Endodermal cell (in vitro differentiated cells): ENCODE data around the gene GALNT1. TPM values are rescaled to one million over a fixed set of nuclear protein-coding genes. Genes with fewer than 3 reads are reported as not detected.

Experiments used
- DNase-seq: peaks from one replicate; pipeline ENCODE4 v3.0.0-alpha.2; 2017
- H3K27ac ChIP-seq: 2 replicates; pipeline ENCODE4 v1.5.1; 2013; ENCODE audit warnings: mild to moderate bottlenecking, low read depth, low read length, moderate library complexity
- H3K27me3 ChIP-seq: 2 replicates; pipeline ENCODE4 v1.6.1; 2013; ENCODE audit warnings: mild to moderate bottlenecking, low read length, moderate library complexity; ENCODE audit not compliant: insufficient read depth, control insufficient read depth, poor library complexity, severe bottlenecking
- H3K36me3 ChIP-seq: 2 replicates; pipeline ENCODE4 v1.7.0; 2013; ENCODE audit warnings: mild to moderate bottlenecking, low read length, moderate library complexity; ENCODE audit not compliant: control insufficient read depth, insufficient read depth
- H3K4me1 ChIP-seq: one replicate; pipeline ENCODE4 v1.7.0; 2013; ENCODE audit warnings: low read length; ENCODE audit not compliant: control insufficient read depth, insufficient read depth
- H3K4me3 ChIP-seq: 2 replicates; pipeline ENCODE4 v1.5.1; 2013; ENCODE audit warnings: mild to moderate bottlenecking, low read length, moderate library complexity
- H3K9ac ChIP-seq: 2 replicates; pipeline ENCODE4 v1.6.1; 2013; ENCODE audit warnings: mild to moderate bottlenecking, low read length, moderate library complexity; ENCODE audit not compliant: poor library complexity, severe bottlenecking; ENCODE audit errors: extremely low read depth
- H3K9me3 ChIP-seq: 2 replicates; pipeline ENCODE4 v1.6.1; 2013; ENCODE audit warnings: mild to moderate bottlenecking, low read length, moderate library complexity; ENCODE audit not compliant: control insufficient read depth
- H3K27ac Mint-ChIP-seq: 2 replicates; pipeline ENCODE4 v1.8.0; 2020; ENCODE audit warnings: mixed read lengths
- H3K27me3 Mint-ChIP-seq: 2 replicates; pipeline ENCODE4 v1.8.0; 2021; ENCODE audit warnings: mild to moderate bottlenecking, mixed read lengths; ENCODE audit not compliant: insufficient read depth
- H3K36me3 Mint-ChIP-seq: 2 replicates; pipeline ENCODE4 v1.8.0; 2020; ENCODE audit warnings: low read depth, mixed read lengths
- H3K4me1 Mint-ChIP-seq: 2 replicates; pipeline ENCODE4 v1.8.0; 2020; ENCODE audit warnings: mixed read lengths
- H3K4me3 Mint-ChIP-seq: 2 replicates; pipeline ENCODE4 v1.8.0; 2020; ENCODE audit warnings: mild to moderate bottlenecking, moderate library complexity, mixed read lengths
- H3K9me3 Mint-ChIP-seq: 2 replicates; pipeline ENCODE4 v1.8.0; 2020; ENCODE audit warnings: mild to moderate bottlenecking, mixed read lengths
- CTCF ChIP-seq: fragments of 200-600 bp; sonication (generic); conservative IDR thresholded peaks from 2 replicates; pipeline ENCODE4 v1.5.0; 2021; ENCODE audit warnings: antibody characterized with exemption, mild to moderate bottlenecking
- WGBS, 2 experiments: methylation state at CpG; one replicate each; pipeline versions ENCODE4 v1.1.5 to v1.1.7; 2013; ENCODE audit warnings: missing lambda C conversion rate in 2 of 2, mixed read lengths in 1 of 2; ENCODE audit not compliant: insufficient coverage in 1 of 2, insufficient read length in 1 of 2; 5-methylcytosine and 5-hydroxymethylcytosine counted together
- total RNA-seq, 2 donors: library from RNA; stranded (reverse); fragmentation: NEBNext Ultra II Directional in 1 of 2; extraction: Animal tissue kit (Norgen Biotek cat#: 25700) in 1 of 2; gene quantifications; 2 replicates in 1 of 2; 3 replicates in 1 of 2; pipeline ENCODE4 v1.2.1, GENCODE V29; 2021

GALNT1 gene
- total RNA-seq, 2 donors from 2014 or later, result 82.5 to 102 TPM

DNA sequence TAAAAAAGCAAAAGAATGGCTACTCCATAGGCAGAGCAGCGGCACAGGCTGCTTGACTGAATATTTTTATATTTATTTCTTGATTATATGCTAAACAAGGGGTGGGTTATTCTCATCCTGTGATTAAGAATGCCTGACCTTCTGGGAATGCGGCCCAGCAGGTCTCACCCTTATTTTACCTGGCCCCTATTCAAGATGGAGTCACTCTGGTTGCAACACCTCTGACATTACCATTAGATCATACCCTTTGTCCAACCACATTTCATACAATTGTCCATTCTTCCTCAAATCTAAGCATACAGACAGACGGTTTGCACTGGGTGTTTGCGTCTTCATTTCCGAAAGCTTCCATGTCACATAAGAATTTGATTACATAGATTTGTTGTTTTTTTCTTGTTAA is 168.2 kb downstream of the GALNT1 start:
- Mint-ChIP-seq H3K4me1 (peaks cover 38% of the 10 kb centered on the region), H3K4me3 (no peak overlapping the region), H3K9me3 (peaks cover 7% of the 10 kb centered on the region), H3K27me3 (peaks cover 2% of the 10 kb centered on the region), H3K27ac (no peak overlapping the region), H3K36me3 (no peaks in the 10 kb centered on the region)
- no peaks in the 10 kb centered on the region for H3K36me3 ChIP-seq
- H3K27ac ChIP-seq, result no peak overlapping the region
- H3K4me1 ChIP-seq, result peaks cover 4% of the 10 kb centered on the region
- no peak for TF ChIP-seq CTCF
- H3K9ac ChIP-seq, result no peak overlapping the region
- DNase-seq, result no peak
- H3K27me3 ChIP-seq, result no peaks in the 10 kb centered on the region
- no peak overlapping the region for H3K4me3 ChIP-seq
- H3K9me3 ChIP-seq, result peaks cover 6% of the 10 kb centered on the region
- 94% methylated on average over 5 of the region's 5 CpGs; no CpG with 5 or more reads in 1 of the 2 experiments for WGBS, 2 experiments

DNA sequence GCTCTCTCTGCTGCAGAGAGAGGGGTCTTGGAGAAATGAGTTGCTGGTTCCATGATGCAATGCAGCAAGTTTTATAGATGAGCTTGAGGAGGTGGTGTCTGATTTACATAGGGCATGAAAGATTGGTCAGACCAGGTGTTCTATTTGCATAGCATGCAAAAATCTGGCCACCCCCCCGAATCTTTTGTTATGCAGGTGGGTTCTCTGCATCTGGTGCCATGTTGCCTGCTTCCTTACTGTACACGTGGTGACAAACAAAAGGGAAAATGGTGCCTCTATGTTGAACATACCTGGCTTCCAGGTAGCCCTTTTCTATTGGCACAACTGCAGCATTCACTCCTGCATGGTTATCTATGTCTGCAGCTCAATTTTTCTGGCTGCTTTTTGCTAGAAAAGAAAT is 169.4 kb downstream of the GALNT1 start:
- Histone ChIP-seq H3K4me1 (peaks cover 4% of the 10 kb centered on the region), H3K4me3 (no peak overlapping the region), H3K27me3 (no peaks in the 10 kb centered on the region), H3K9me3 (no peaks in the 10 kb centered on the region), H3K27ac (no peak overlapping the region), H3K36me3 (no peaks in the 10 kb centered on the region), H3K9ac (no peak overlapping the region)
- Mint-ChIP-seq H3K36me3 (no peaks in the 10 kb centered on the region), H3K27me3 (peaks cover 2% of the 10 kb centered on the region), H3K4me3 (no peak overlapping the region), H3K9me3 (no peaks in the 10 kb centered on the region), H3K27ac (no peak overlapping the region), H3K4me1 (peaks cover 38% of the 10 kb centered on the region)
- 70 to 75% methylated on average over 2 of the region's 2 CpGs for WGBS, 2 experiments
- DNase-seq, result no peak
- TF ChIP-seq CTCF, result no peak

DNA sequence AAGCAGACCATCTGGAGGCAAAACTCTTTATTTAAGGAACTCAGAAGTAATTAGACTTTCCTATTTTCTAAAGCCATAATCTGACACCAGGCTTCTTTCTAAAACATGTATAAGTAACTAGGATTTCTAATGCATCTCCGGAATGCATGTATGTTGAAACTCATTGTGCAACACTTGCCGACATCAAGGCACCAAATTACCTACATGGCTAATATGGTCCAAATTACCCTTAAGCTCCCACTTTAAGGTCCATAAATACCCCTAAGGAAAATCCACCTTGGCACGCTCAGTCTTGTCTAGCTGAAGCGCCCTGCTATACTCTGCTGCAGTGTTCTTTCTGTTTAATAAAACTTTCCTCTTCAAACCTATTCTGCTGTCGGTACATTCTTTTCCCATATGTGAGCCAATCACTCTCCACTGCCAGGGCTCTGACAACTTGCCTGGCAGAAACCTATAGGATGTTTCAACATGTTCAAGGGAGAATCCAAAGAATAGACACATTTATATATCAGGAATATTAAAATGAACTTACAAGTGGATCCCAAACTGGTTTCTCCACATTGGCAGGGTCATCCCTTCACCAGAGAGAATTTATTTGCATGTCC is 171.9 kb downstream of the GALNT1 start:
- H3K27ac ChIP-seq, result no peak overlapping the region
- H3K9me3 Mint-ChIP-seq, result peaks cover 17% of the 10 kb centered on the region
- peaks cover 28% of the 10 kb centered on the region for H3K4me1 Mint-ChIP-seq
- no peaks in the 10 kb centered on the region for H3K4me1 ChIP-seq
- no peak overlapping the region for H3K27ac Mint-ChIP-seq
- no peak for TF ChIP-seq CTCF
- H3K4me3 ChIP-seq, result no peak overlapping the region
- no peak overlapping the region for H3K4me3 Mint-ChIP-seq
- H3K27me3 ChIP-seq, result no peaks in the 10 kb centered on the region
- H3K27me3 Mint-ChIP-seq, result peaks cover 2% of the 10 kb centered on the region
- DNase-seq, result no peak
- no peaks in the 10 kb centered on the region for H3K36me3 ChIP-seq
- H3K9me3 ChIP-seq, result peaks cover 14% of the 10 kb centered on the region
- H3K9ac ChIP-seq, result no peak overlapping the region
- whole genome bisulfite sequencing, 2 experiments, result 89 to 95% methylated on average over 5 of the region's 5 CpGs
- H3K36me3 Mint-ChIP-seq, result peaks cover 7% of the 10 kb centered on the region
